GM18505 (cell line): ENCODE measurements around the gene MAP7D1.

Experiments
- ATAC-seq: cut with Tn5 transposase; IDR thresholded peaks from one replicate; pipeline ENCODE4 v1.9.1; 2021; ENCODE audit not compliant: unreplicated experiment
- POLR2A ChIP-seq: IDR thresholded peaks from 4 replicates; pipeline ENCODE4 v1.6.1; 2011; ENCODE audit warnings: borderline replicate concordance; ENCODE audit not compliant: insufficient read depth, insufficient read length; ENCODE audit errors: extremely low read depth

The MAP7D1 gene

GRCh38 chr1:36122062-36123030, 33.6 kb upstream of the MAP7D1 start:
- no peak for TF ChIP-seq POLR2A
- no peak for ATAC-seq

- ATAC-seq: no peak
- TF ChIP-seq POLR2A: no peak
These were observed 32.6 kb upstream of the MAP7D1 start for GRCh38 chr1:36123356-36123755.

- TF ChIP-seq POLR2A: no peak
- ATAC-seq: no peak
These were observed 31.4 kb upstream of the MAP7D1 start for GRCh38 chr1:36124404-36125128.

GRCh38 chr1:36125129-36125991, 30.6 kb upstream of the MAP7D1 start, which contains the start of gene COL8A2:
Gene COL8A2, minus strand, starts transcription at chr1:36125222. Its CDS starts 24,980 bp downstream, at chr1:36100242.
- no peak for TF ChIP-seq POLR2A
- no peak for ATAC-seq

GRCh38 chr1:36126005-36126716, 29.8 kb upstream of the MAP7D1 start:
- TF ChIP-seq POLR2A: no peak
- ATAC-seq: no peak

GRCh38 chr1:36126797-36127500, 29.0 kb upstream of the MAP7D1 start:
- ATAC-seq: no peak
- no peak for TF ChIP-seq POLR2A

- no peak for TF ChIP-seq POLR2A
- no peak for ATAC-seq
These were observed 27.6 kb upstream of the MAP7D1 start for GRCh38 chr1:36128126-36128904.

GRCh38 chr1:36128905-36129206, 27.1 kb upstream of the MAP7D1 start:
- no peak for ATAC-seq

GRCh38 chr1:36132029-36132428, 23.9 kb upstream of the MAP7D1 start:
- TF ChIP-seq POLR2A: no peak
- ATAC-seq: no peak

More at GRCh38 chr1:36128905-36129206, 27.1 kb upstream of the MAP7D1 start:
- no peak for TF ChIP-seq POLR2A

- ATAC-seq: no peak
- TF ChIP-seq POLR2A: no peak
These were observed 22.5 kb upstream of the MAP7D1 start for GRCh38 chr1:36133484-36133883.

- TF ChIP-seq POLR2A: no peak
These were observed 21.9 kb upstream of the MAP7D1 start for GRCh38 chr1:36134031-36134430.

GRCh38 chr1:36134505-36135329, 21.2 kb upstream of the MAP7D1 start:
- no peak for TF ChIP-seq POLR2A
- no peak for ATAC-seq

More at GRCh38 chr1:36134031-36134430, 21.9 kb upstream of the MAP7D1 start:
- no peak for ATAC-seq
